PC-3 (cell line): ENCODE measurements around the gene PAFAH1B2.

Experiments used
- CTCF ChIP-seq: fragments of 300-600 bp; sonication (generic); conservative IDR thresholded peaks from 2 replicates; pipeline ENCODE4 v1.5.1; 2017; ENCODE audit warnings: antibody characterized with exemption, low read depth, mild to moderate bottlenecking, low read length
- EZH2 ChIP-seq: fragments of 300-600 bp; sonication (generic); IDR thresholded peaks from one replicate; pipeline ENCODE4 v1.6.1; 2017; ENCODE audit warnings: antibody characterized with exemption, mild to moderate bottlenecking, low read length; ENCODE audit not compliant: unreplicated experiment
- EZH2phosphoT487 ChIP-seq: fragments of 300-600 bp; sonication (generic); IDR thresholded peaks from 2 replicates; pipeline ENCODE4 v1.6.1; 2018; ENCODE audit warnings: mild to moderate bottlenecking, antibody characterized with exemption, low read length, borderline replicate concordance

- no peak for TF ChIP-seq EZH2
- TF ChIP-seq CTCF: no peak
- no peak for TF ChIP-seq EZH2phosphoT487
Measured at GRCh38 chr11:117172724-117173421, 28.8 kb downstream of the PAFAH1B2 start.
